Mononuclear cell (primary cell): Measurements from ENCODE around the gene SLC6A17. TPM values are rescaled to one million over a fixed set of nuclear protein-coding genes. Genes with fewer than 3 reads are reported as not detected.

ENCODE experiments used
- H3K27me3 ChIP-seq: 2 replicates; pipeline ENCODE4 v1.6.0; 2011; ENCODE audit warnings: low read length, control low read depth; ENCODE audit not compliant: insufficient read depth
- H3K4me1 ChIP-seq: 2 replicates; pipeline ENCODE4 v1.5.1; 2011; ENCODE audit warnings: mild to moderate bottlenecking, low read length, control low read depth; ENCODE audit not compliant: insufficient read depth
- H3K4me3 ChIP-seq: 2 replicates; pipeline ENCODE4 v1.5.1; 2011; ENCODE audit warnings: mild to moderate bottlenecking, low read length, moderate library complexity
- H3K9me3 ChIP-seq: 2 replicates; pipeline ENCODE4 v1.5.1; 2011; ENCODE audit warnings: low read depth, mild to moderate bottlenecking, control low read depth, low read length
- total RNA-seq: library from RNA; depleted of rRNA; stranded (reverse); fragments of >200 nt; gene quantifications from one replicate; pipeline ENCODE4 v1.2.3, GENCODE V29; 2012

Gene SLC6A17
- total RNA-seq, 1 donor, result 0.63 TPM

DNA sequence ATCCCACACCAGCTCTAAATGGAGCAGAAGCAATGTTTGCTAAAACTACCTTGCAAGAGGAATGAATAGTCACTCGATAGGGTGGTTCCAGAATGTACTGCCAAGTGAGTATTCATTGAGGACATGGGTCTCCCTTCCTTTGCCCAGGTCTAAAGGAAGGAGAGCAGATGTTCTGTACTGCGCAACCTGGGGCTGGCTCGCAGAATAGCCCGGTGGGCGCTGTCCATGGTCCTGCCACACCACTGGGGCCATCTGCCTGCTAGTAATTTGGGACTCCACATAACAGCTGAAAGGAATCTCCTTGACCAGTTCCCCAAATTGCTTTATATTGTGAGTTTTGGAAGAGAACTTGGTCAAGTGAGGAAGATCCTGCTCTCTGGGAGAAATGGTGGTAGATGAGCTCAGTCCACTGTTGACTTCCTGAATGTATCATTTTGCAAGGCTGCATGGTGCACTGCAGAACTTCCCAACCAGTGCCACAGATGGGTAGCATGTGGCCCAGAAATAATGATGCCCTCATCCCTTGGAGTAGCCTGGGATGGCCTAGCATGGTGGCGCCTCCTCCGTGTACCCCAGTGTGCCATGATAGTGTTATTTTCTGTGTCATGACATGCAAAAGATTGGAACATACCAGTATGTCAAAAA, 5.7 kb downstream of the SLC6A17 start:
- H3K27me3 ChIP-seq, result peaks cover 39% of the 10 kb centered on the region
- H3K9me3 ChIP-seq, result no peaks in the 10 kb centered on the region
- H3K4me3 ChIP-seq, result no peak overlapping the region
- H3K4me1 ChIP-seq, result no peaks in the 10 kb centered on the region

DNA sequence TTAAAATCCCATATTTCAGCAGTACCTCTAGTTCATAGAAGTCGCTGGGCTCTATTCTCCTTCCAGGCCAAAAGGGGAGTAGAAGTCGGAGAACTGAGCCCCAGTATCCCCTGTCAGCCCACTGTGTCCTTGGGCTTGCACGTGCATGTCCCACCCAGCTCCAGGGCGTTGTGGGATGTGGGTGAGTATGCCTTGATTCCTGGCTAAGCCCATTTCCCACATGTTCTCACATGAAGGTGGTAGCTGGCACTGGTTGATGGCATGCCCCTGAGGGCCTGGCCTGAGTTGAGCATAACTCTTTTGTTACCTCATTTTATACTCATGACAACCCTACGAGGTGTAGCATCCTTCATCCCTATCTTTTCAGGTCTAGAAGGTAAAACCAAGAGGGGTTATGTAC, 8.0 kb downstream of the SLC6A17 start:
- H3K4me3 ChIP-seq, result no peak overlapping the region
- H3K9me3 ChIP-seq, result no peaks in the 10 kb centered on the region
- H3K4me1 ChIP-seq, result no peaks in the 10 kb centered on the region
- H3K27me3 ChIP-seq, result peaks cover 20% of the 10 kb centered on the region

DNA sequence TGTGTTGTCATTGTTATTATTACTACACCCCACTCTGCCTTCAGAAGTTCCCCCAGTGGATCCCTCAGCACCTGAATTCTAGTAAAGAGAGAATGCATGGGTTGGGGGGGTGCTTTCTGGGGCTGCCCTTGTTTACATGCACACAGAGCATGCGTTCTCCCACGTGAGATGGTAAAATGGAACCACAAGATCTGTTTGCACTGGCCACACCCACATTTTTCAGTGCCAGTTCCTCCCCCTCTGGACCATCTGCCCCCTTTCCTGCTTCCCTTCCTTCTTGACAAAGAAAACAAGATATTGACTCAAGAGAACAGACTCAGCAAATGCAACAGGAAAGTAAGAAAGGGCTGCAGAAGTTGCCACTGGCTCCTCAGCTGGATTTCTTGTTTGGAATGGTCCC, 8.9 kb downstream of the SLC6A17 start:
- peaks cover 12% of the 10 kb centered on the region for H3K27me3 ChIP-seq
- no peak overlapping the region for H3K4me3 ChIP-seq
- no peaks in the 10 kb centered on the region for H3K9me3 ChIP-seq
- no peaks in the 10 kb centered on the region for H3K4me1 ChIP-seq

DNA sequence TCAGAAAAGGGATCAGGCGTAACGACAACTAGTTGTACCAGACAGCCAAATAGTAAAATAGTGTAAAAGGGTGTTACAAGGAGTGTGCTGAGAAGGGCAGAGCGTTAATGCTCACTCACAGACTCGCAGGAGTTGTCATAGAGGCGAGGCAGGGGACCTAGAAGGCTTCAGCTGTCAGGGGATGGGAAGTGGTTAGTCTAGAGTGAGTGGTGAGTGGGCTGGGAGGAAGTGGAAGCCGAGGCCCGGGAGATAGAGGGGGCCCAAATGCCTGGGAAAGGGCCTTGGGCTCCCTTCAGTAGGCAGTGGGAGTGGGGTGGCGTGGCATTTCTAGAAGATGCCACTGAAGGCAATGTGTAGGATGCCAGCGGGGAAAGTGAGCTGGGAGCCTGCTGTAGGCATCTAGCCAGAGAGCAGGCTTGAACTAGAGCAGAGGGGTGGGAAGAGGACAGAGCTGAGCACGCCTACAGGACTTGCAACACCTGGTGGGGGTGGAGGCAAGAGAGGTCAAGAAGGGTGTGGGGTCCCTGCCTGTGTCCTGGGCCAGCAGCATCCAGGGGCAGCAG, 10.3 kb downstream of the SLC6A17 start:
- H3K27me3 ChIP-seq, result peaks cover 5% of the 10 kb centered on the region
- no peaks in the 10 kb centered on the region for H3K4me1 ChIP-seq
- no peak overlapping the region for H3K4me3 ChIP-seq
- no peaks in the 10 kb centered on the region for H3K9me3 ChIP-seq

DNA sequence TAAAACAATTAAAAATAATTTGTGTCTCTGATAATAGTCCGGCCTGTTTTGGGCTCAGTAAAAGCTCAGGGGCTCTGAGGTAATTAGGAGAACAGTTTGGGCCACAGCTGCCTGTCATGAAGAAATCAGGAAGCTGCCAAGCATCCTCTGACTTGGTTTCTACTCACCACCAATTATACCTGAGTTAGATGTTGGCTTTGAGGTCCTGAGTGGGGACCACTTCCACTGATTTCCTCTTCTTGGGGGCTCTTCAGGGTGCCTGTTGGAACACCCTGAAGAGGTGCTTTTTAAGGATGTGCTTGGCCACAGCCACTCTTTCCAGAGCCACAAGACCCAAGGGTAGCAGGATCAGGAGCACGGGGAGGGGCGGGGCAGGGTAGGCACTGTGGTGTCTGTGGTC, 10.9 kb downstream of the SLC6A17 start:
- Histone ChIP-seq H3K4me3 (no peak overlapping the region), H3K9me3 (no peaks in the 10 kb centered on the region), H3K4me1 (no peaks in the 10 kb centered on the region), H3K27me3 (peaks cover under 1% of the 10 kb centered on the region)

DNA sequence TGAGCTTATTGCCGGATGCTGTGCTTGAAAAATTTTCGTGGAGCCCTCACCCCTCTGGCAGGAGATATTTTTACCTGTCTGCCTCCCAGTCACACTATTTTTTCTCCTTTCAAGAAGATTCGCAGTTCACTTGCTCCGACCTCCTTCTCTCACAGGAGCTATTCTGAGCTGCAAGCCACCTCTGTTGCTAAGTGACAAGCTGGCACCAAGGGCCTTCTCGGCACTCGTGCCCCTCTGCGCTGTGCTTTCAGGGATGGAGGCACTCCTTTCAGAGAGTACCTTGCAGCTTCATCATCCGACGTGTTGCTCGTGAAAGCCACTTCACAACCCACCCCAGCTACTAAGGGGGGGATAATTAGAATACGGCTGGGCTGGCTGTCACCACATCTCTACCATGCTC, 11.6 kb downstream of the SLC6A17 start:
- no peaks in the 10 kb centered on the region for H3K27me3 ChIP-seq
- no peak overlapping the region for H3K4me3 ChIP-seq
- no peaks in the 10 kb centered on the region for H3K4me1 ChIP-seq
- no peaks in the 10 kb centered on the region for H3K9me3 ChIP-seq

DNA sequence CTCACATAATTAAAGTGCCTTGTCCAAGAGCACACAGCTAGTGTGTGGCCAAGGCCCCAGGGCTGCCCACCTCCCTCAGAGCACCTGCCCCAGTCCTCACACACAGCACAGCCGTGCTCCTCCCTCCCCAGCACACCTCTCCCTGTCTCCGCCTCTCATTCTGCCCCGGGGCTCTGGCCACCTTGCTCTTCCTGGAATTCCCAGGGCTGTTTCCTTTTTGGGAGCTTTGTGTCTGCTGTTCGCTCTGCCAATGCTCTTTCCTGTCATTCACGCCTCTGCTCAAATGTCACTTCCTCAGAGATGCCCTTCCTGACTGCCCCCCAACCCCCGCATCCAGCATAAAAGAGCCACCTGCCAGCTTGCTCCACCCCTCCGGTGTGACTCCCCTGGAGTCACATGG, 13.3 kb downstream of the SLC6A17 start:
- H3K4me1 ChIP-seq, result no peaks in the 10 kb centered on the region
- no peak overlapping the region for H3K4me3 ChIP-seq
- no peaks in the 10 kb centered on the region for H3K27me3 ChIP-seq
- H3K9me3 ChIP-seq, result no peaks in the 10 kb centered on the region

DNA sequence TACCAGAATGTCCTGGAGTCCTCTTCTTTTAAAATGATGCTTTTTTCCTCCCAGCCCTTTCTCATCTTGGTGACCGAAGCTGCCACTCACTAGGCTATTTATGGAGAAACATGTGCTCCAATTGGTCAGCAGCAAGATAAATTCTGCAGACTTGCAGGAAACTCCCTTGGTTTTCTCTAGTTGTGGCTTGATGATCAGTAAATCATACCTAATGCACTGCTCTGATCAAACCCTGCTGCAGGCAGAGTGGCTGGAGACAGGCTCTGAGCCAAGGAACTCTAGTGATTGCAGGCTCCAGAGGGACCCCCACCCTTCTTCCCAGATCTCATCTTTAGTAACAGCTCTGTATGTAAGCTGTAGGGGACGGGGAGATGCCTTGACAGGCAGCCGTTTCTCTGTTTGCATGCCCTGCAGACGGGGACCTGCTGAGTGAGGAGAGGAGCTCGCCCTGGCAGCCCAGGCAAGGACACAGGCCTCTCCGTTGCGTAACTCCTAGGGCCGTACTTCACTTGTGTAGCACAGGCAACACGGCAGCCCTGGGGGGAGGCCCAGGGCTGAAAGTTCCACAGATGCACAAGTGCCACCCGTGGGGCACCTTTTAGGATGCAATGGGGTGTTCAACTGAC, 14.5 kb downstream of the SLC6A17 start:
- Histone ChIP-seq H3K9me3 (no peaks in the 10 kb centered on the region), H3K4me3 (no peak overlapping the region), H3K27me3 (no peaks in the 10 kb centered on the region), H3K4me1 (no peaks in the 10 kb centered on the region)

DNA sequence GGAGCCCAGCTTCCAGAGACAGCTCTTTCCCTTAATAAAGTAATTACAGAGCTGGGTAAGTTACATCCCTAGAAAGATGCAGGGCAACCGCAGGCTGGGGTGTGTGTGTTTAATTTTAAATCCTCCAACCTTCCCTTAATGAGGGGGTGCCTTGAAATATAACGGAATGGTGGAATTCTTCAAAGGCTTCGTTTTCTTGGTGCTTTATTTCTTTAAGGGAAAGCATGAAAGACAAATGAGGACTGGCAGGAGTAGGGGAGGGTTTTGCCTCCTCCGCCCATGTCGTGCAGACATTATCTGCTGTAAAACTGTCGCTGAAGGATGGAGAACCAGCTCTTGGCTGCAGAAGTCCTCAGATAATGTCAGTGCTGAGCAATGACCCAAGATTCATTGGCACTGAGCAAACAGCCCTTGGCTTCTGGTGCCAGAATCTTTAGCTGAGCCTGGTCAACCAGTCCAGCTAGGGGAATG, 15.5 kb downstream of the SLC6A17 start:
- Histone ChIP-seq H3K27me3 (no peaks in the 10 kb centered on the region), H3K4me1 (no peaks in the 10 kb centered on the region), H3K9me3 (no peaks in the 10 kb centered on the region), H3K4me3 (no peak overlapping the region)

DNA sequence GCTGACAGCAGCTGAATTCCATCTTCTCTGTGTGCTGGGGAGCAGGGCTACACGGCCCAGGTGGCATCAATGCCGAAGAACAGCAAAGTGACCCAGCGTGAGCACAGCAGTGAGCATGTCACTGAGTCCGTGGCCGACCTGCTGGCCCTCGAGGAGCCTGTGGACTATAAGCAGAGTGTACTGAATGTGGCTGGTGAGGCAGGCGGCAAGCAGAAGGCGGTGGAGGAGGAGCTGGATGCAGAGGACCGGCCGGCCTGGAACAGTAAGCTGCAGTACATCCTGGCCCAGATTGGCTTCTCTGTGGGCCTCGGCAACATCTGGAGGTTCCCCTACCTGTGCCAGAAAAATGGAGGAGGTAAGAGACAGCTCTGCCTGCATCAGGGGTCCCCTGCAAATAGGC, 16.6 kb downstream of the SLC6A17 start:
- no peak overlapping the region for H3K4me3 ChIP-seq
- no peaks in the 10 kb centered on the region for H3K4me1 ChIP-seq
- H3K9me3 ChIP-seq, result no peaks in the 10 kb centered on the region
- H3K27me3 ChIP-seq, result no peaks in the 10 kb centered on the region

DNA sequence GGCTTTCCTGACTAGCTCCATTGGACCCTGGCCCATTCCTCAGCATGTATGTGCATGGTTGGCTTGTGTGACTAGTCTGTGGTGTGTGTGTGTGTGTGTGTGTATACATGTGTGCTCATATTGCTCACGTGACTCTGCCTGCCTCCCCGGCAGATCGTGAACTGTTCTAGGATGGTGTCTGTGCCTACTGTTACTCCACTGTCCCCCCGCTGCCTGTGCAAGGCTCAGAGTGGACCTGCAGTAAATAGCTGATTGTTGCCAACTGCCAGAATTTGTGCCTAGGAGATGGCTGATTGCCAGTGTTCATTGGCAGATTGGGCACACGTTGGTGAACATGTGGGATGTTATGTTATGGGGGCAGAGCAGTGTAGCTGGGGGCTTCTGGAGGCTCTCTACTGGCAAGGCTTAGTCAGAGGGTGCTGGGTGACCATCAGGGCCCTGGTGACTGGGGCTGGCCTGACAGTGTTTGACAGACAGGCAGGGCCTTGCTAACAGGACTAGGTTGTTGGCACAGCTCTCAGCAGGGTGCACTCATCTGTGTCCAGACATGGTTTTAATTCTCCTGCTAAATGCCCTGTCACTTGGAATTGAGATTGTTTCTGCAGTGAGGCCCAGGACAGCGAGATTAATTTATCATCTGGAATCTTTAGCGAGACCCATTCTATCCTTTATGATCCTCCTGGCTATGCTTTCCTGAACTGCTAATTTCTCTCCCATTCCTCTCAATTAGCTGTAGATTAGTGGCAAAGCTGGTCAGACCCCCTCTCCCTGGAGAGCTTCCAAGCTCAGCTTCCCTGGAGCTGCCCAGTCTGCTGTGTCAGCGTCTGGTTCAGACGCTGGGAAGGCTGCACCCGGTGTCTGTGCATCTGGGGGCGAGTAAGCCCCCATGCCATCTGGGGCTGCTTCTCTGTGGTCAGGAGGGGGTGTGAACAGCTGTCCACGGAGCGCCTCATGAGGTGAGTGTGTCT, 20.8 kb downstream of the SLC6A17 start:
- H3K4me3 ChIP-seq, result no peak overlapping the region
- no peaks in the 10 kb centered on the region for H3K9me3 ChIP-seq
- H3K27me3 ChIP-seq, result no peaks in the 10 kb centered on the region
- H3K4me1 ChIP-seq, result no peaks in the 10 kb centered on the region

DNA sequence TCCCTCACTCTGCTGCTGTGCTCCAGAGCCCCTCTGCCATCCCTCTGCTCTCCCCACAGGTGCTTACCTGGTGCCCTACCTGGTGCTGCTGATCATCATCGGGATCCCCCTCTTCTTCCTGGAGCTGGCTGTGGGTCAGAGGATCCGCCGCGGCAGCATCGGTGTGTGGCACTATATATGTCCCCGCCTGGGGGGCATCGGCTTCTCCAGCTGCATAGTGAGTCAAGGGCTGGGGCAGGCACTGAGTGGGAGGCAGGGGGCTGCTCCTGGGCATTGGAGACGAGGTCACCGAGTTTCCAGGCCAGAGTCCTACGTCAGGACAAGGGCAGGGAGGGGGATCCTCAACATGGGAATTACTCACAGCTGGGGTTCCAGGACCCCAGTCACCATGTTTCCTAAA, 21.7 kb downstream of the SLC6A17 start:
- H3K27me3 ChIP-seq, result no peaks in the 10 kb centered on the region
- no peaks in the 10 kb centered on the region for H3K9me3 ChIP-seq
- no peaks in the 10 kb centered on the region for H3K4me1 ChIP-seq
- no peak overlapping the region for H3K4me3 ChIP-seq

DNA sequence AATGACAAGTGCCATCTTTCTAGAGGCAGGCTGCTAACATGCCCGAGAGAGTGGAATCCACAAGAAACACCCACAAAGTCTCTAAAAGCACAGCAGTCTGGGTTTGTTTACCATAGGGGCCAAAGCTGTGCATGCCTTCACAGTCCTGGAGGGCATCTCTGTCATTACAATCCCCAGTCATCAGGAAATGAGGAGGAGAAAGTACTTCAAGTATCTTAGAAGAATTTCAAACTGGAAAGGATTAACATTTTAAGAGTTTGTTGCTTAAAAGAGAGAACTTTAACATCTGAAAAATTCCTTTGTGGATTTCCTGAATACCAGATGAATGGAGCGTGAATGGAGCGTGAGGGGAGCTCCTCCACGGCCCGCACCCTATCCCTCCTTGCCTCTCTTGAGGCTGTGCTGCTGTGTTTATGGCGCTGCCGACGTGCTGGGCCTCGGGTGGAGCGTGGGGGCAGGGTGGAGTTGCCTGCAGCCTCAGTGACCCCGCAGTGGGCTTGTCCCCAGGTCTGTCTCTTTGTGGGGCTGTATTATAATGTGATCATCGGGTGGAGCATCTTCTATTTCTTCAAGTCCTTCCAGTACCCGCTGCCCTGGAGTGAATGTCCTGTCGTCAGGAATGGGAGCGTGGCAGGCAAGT, 23.3 kb downstream of the SLC6A17 start:
- no peaks in the 10 kb centered on the region for H3K9me3 ChIP-seq
- H3K4me3 ChIP-seq, result no peak overlapping the region
- no peaks in the 10 kb centered on the region for H3K4me1 ChIP-seq
- no peaks in the 10 kb centered on the region for H3K27me3 ChIP-seq

DNA sequence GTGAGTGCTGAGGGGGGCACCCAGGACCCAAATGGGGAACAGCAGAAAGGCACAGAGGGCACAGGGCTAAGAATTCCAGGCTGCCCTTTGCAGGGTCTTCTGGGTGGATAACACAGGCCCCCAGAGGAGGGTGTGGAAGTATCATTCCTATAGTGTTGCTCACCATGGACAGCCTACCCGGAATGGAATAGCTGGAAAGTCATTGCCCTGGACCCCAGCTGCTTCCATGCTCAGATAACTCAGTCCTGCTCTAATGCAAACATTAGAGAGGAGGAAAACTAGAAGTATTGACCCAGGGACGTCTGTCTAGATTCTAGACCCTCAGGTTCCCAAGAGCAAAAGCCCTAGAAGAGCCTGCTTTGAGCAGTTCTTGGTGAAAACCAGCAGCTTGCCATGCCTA, 24.7 kb downstream of the SLC6A17 start:
- H3K4me3 ChIP-seq, result no peak overlapping the region
- no peaks in the 10 kb centered on the region for H3K4me1 ChIP-seq
- no peaks in the 10 kb centered on the region for H3K27me3 ChIP-seq
- no peaks in the 10 kb centered on the region for H3K9me3 ChIP-seq
